HG03354 (cell line): ENCODE results near the gene CDHR3.
A peak's percentile ranks its signal among the peaks of the same experiment; 100 is the strongest.

Experiments used
- ATAC-seq: cut with Tn5 transposase; IDR thresholded peaks from one replicate; pipeline ENCODE4 v1.9.1; 2021; ENCODE audit warnings: mild to moderate bottlenecking; ENCODE audit not compliant: unreplicated experiment, poor library complexity, severe bottlenecking

The CDHR3 gene

DNA sequence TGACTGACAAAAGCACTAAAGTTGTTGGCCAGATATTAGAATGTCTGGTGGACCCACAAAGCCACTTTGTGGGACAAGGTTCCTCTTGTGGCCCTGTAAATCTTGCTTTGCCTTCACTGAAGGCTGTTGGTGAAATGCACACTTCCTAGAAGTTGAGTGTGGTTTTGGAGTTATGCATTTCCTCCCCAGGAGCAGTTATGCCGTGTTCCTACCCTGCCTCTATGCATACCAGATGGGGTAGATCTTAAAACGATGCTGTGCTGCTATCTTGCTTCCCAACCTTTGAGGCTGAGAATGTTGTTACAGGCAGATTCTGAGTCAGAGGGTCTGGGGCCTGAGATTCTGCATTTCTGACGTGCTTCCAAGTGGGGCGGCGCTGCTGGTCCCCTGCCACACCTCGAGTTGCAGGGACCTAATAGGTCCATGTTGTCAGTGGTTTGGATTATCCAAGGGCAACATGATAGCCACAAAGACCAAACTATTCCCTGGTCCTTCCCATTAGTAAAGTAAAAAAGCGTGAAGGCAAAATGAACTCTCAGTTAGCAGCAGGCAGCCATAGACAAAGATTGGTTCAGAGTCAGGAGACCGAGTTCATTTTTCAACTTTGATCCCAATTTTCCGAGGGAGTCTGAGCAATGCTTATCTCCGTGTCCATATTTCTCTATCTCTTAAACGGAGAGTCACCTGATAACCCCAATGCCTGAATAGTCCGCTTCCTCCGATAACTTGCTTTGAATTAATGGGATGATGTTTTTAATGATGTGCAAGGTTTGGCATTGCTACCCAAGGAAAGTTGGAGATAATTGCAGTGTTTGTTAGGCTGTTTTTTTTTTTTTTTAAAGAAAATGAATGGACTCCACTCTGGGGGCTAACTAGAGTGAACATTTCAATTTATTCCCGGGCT lies 55.8 kb downstream of the CDHR3 start:
- ATAC-seq: no peak

- no peak for ATAC-seq
Measured at GRCh38 chr7:106019470-106019820, 56.4 kb downstream of the CDHR3 start.

DNA sequence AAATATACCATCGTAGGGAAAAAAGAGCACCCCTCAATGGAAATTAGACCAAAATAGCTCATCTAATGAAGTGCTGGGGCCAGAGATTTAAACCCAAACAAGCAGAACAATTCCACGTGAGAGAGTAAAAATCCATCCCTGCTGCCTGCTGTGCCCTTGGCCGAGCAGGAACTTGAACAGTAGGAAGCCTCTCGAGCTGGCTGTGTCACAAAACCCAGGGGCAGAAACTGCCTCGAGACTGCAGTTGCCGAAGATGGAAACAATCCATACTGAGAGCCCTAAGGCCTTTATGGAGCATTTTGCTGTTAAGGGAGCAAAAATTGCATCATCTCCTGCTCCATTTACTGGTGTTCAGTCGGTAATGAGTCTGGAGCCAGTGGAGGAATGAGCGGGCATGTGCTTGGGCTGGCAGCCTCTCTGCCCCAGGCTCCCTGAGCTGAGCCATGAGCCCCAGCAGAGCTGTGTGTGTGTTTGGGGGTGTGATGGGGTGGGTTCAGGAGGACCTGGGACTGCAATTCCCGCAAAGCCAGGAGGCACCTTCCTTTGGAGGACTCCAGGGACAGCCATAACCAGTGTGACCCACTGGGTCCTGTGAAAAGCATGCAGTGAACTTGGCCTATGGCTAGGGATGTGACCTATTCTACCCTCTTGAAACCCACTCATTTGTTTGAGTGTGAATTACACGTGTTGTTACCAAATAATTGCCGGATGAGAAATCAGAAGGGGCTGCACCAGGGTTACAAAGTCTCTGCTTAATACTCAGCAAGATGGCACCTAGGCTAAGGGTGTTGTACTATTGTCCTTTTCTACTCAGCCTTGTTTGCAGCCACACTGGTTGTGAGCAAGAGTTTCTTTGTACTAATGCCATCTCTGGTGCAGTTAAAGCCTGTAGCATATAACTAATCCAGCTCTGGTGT lies 58.3 kb downstream of the CDHR3 start:
- no peak for ATAC-seq

GRCh38 chr7:106022193-106022821 lies 59.2 kb downstream of the CDHR3 start:
- peak; percentile 77 for ATAC-seq

- no peak for ATAC-seq
Measured at GRCh38 chr7:106023369-106024322, 60.6 kb downstream of the CDHR3 start.

- no peak for ATAC-seq
Measured at GRCh38 chr7:106026101-106026500, 63.0 kb downstream of the CDHR3 start.

GRCh38 chr7:106029451-106029850 lies 66.4 kb downstream of the CDHR3 start:
- ATAC-seq: no peak

GRCh38 chr7:106029941-106030340 lies 66.9 kb downstream of the CDHR3 start:
- no peak for ATAC-seq

DNA sequence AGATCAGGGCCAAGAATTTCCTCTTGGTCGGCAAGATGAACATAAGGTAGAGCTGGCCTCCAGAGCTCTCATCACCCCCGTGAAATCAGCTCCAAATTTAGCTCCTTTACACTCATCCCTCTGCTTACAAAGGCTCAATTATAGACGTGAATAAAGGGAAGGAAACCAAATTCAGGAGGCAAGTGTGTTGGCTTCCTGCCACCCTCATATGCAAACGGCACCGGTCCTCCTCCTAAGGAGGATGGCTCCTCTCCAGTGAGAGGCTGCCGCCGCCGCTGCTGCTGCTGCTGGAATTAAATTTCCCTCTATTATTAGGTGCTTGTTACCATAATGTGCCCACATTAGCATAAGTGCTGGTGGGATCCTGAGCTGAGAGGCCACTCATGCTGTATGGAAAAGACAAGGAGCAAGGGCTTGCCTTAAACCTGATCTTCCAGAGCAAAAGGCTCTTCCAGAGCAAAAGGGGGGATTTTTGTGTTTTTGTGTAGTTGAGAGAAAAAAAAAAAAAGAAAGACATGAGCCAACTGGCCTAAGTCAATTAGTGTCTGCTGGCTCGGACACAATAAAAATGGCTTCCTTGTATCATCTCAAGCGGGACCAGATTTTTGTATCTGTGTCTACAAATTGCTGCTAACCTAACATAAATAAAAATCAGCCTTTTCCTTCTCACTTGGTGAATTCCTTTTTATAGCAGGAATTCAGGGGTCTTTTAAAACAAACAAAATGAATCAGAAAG lies 68.4 kb downstream of the CDHR3 start:
- no peak for ATAC-seq

GRCh38 chr7:106032295-106032694 lies 69.2 kb downstream of the CDHR3 start:
- no peak for ATAC-seq

DNA sequence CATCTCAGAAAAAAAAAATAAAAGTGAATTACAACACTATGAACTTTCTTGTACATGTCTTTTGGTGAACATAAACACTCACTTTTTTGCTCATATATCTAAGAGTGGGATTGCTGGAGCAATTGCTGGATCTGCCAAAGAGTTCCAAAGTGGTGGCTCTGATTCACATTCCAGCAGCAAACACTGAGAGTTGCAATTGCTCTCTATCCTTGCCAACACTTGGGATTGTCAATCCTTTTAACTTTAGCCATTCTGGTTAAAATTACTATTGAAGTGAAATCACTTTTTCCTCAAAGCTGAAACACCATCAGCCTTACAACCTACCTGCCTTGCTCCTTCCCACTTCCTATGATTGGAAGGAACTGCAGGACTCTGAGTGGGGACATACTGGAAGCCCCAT lies 70.7 kb downstream of the CDHR3 start:
- no peak for ATAC-seq

DNA sequence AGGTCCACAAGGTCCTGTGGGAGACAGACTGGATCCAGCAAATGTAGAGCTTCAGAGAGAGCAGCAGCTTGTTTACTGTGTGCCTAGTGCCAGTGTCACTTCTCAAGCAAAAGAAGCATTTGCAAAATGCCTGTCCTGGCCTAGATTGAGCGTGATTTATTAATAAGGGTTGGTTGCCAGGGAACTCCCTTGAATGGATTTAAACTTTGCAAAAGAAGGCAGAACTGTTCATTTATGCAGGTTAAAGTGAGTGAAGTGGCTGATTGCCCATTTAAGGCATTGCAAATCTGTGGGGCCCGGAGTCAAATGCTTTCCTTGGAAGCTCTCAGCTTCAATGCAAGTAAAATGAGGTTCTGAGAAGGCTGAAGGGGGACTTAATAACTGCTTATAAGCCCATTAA lies 71.3 kb downstream of the CDHR3 start:
- no peak for ATAC-seq

- ATAC-seq: no peak
Measured at GRCh38 chr7:106035568-106035967, 72.5 kb downstream of the CDHR3 start.

GRCh38 chr7:106036004-106036403 lies 72.9 kb downstream of the CDHR3 start:
- ATAC-seq: no peak

DNA sequence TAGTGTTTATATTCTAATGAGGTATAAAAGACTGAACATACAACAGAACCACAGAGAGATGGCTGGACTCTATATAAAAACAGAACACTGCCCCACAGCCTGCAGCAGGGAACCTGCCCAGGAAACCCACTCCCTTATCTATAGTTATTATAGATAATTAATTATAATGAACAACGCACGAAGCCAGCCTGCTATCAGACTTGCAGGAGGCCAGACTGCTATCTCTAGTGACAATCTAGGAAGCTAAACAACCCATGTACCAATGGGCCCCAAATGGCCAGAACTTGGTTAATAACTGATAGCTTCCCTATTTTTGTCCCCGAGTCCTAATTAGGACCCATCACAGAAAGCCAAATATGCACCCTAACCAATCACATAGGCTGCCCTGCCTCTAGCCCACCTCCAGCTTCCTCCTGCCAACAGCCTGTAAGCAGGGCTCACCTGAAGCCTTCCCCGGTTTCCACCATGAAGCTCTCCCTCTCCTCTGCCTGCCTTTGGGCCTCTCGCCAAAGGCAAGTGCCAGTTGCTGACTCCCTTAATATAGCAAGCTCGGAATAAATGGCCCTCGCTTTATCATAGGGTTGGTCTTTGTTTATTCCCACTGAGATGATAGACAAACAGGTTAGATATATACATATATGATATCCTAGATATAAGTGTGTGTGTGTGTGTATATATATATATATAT lies 74.6 kb downstream of the CDHR3 start:
- no peak for ATAC-seq

- no peak for ATAC-seq
Measured at GRCh38 chr7:106038289-106038688, 75.2 kb downstream of the CDHR3 start.

GRCh38 chr7:106038916-106039315 lies 75.9 kb downstream of the CDHR3 start:
- no peak for ATAC-seq

DNA sequence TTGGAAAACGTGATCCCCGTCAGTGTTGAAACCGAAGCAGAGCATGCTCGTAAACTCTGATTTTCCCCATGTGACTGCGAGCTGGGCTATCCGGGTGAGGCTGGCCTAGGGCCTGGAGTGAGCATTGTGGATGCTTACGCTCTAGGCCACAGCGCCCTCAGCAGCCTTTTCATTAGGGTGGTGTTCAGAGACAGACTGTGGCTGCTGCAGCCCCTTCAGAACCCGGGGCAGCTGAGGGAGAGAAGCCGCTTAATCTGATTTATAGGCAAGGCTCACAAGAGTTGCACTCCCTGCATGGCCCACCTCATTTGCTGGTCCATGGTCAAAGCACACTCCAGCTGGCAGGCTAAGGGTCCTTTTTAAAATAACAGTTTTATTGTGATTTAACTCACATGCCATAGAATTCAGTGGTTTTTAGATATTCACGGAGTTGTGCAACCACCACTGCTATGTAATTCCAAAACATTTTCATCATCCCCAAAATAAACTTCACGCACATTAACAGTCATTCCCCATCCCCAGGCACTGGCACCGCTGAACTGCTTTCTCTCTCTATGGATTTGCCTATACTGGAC lies 76.5 kb downstream of the CDHR3 start:
- no peak for ATAC-seq
